Esophagus muscularis mucosa (tissue), 3 donors: ENCODE measurements around the gene AFMID.

ENCODE experiments used
- CTCF ChIP-seq, 3 experiments: fragments of 200-600 bp in 2 of 3; fragments of 450-650 bp in 1 of 3; sonication (generic) in 2 of 3; IDR thresholded peaks; one replicate each; pipeline ENCODE4 v1.5.1; 2017 to 2019; ENCODE audit warnings: antibody characterized with exemption in 3 of 3, mild to moderate bottlenecking in 2 of 3, moderate library complexity in 1 of 3
- POLR2A ChIP-seq: fragments of 450-650 bp; IDR thresholded peaks from one replicate; pipeline ENCODE4 v1.6.1; 2017; ENCODE audit warnings: antibody characterized with exemption, moderate library complexity, mild to moderate bottlenecking, low read depth
- POLR2AphosphoS5 ChIP-seq, 2 donors: sonication (generic); formaldehyde crosslinking; IDR thresholded peaks; one replicate each; pipeline ENCODE4 v1.6.1; 2017; ENCODE audit warnings: antibody characterized with exemption in 2 of 2

GRCh38 chr17:78163881-78164747 lies 23.0 kb upstream of the AFMID start:
- TF ChIP-seq POLR2AphosphoS5 (IDR thresholded peaks at IDR 0.05), result no peak
- TF ChIP-seq CTCF (IDR thresholded peaks at IDR 0.05), result no peak
- TF ChIP-seq POLR2A, result no peak
